Fibroblast of lung (primary cell): ENCODE measurements around the gene NT5E.

Experiments used
- EZH2 ChIP-seq: IDR thresholded peaks from 2 replicates; pipeline ENCODE4 v1.5.1; 2012; ENCODE audit warnings: low read length, control low read depth, mild to moderate bottlenecking; ENCODE audit errors: missing control alignments
- TF ChIP-seq, protein P1 (sequence below), 2 donors: IDR thresholded peaks in 1 of 2; conservative IDR thresholded peaks in 1 of 2; 1 replicate in 1 of 2; 2 replicates in 1 of 2; pipeline ENCODE4 v1.5.1; 2011 to 2012; ENCODE audit warnings: low read length in 2 of 2, control low read depth in 1 of 2, inconsistent platforms in 1 of 2, low read depth in 1 of 2, mild to moderate bottlenecking in 1 of 2

DNA sequence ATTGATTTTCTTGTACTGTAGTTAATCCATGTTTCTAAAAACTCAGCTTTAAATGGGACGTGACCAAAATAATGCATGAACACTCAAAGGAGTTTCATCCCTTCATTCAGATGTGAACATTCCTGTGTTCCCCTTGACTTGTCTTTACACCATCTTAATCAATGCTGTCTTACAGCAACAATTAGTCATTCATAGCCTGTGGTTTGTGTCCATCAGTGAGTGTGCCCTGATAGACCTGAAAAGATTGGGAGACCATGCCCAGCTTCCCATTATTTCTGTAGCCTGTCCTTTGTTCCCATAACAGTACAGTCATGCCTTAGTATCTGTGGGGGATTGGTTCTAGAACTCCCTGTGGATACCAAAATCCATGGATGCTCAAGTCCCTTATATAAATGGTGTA, 23.9 kb downstream of the NT5E start:
- TF ChIP-seq, protein P1, sequence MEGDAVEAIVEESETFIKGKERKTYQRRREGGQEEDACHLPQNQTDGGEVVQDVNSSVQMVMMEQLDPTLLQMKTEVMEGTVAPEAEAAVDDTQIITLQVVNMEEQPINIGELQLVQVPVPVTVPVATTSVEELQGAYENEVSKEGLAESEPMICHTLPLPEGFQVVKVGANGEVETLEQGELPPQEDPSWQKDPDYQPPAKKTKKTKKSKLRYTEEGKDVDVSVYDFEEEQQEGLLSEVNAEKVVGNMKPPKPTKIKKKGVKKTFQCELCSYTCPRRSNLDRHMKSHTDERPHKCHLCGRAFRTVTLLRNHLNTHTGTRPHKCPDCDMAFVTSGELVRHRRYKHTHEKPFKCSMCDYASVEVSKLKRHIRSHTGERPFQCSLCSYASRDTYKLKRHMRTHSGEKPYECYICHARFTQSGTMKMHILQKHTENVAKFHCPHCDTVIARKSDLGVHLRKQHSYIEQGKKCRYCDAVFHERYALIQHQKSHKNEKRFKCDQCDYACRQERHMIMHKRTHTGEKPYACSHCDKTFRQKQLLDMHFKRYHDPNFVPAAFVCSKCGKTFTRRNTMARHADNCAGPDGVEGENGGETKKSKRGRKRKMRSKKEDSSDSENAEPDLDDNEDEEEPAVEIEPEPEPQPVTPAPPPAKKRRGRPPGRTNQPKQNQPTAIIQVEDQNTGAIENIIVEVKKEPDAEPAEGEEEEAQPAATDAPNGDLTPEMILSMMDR (conservative IDR thresholded peaks at IDR 0.05 in 1 of 2, IDR thresholded peaks at IDR 0.05 in 1 of 2; ENCODE audit: low read depth in 1 of 2, low read length in 2 of 2), result no peak
- no peak for TF ChIP-seq EZH2
